Heart right ventricle (tissue), 16 donors: ENCODE results near the gene DCLRE1B. TPM values are rescaled to one million over a fixed set of nuclear protein-coding genes. Genes with fewer than 3 reads are reported as not detected.

ENCODE experiments used
- ATAC-seq, 8 donors: fragments of 200-7000 bp; cut with Tn5 transposase; one replicate each; pipeline ENCODE4 v1.9.1; 2020; ENCODE audit warnings: mild to moderate bottlenecking in 8 of 8, moderate library complexity in 8 of 8, moderate number of reproducible peaks in 1 of 8
- DNase-seq, 2 donors: peaks; one replicate each; pipeline ENCODE4 v3.0.0-alpha.2; 2020
- H3K27ac ChIP-seq, 10 donors: fragments of 200-600 bp; sonication (generic) in 2 of 10; one replicate each; pipeline versions ENCODE4 v1.5.0 to v1.8.0; 2020 to 2022; ENCODE audit warnings: mild to moderate bottlenecking in 3 of 10
- H3K27me3 ChIP-seq, 7 donors: fragments of 200-600 bp; one replicate each; pipeline ENCODE4 v1.8.0; 2021 to 2022; ENCODE audit warnings: mild to moderate bottlenecking in 2 of 7
- H3K36me3 ChIP-seq, 9 donors: fragments of 200-600 bp; sonication (generic) in 1 of 9; one replicate each; pipeline versions ENCODE4 v1.5.0 to v1.8.0; 2020 to 2022; ENCODE audit warnings: mild to moderate bottlenecking in 2 of 9
- H3K4me1 ChIP-seq, 9 donors: fragments of 200-600 bp; sonication (generic) in 1 of 9; one replicate each; pipeline versions ENCODE4 v1.5.0 to v1.8.0; 2020 to 2022; ENCODE audit warnings: mild to moderate bottlenecking in 4 of 9
- H3K4me3 ChIP-seq, 10 donors: fragments of 200-600 bp; sonication (generic) in 2 of 10; one replicate each; pipeline versions ENCODE4 v1.5.0 to v1.8.0; 2020 to 2022; ENCODE audit warnings: mild to moderate bottlenecking in 7 of 10, moderate library complexity in 2 of 10
- H3K9me3 ChIP-seq, 11 donors: fragments of 200-600 bp in 10 of 11; sonication (generic) in 2 of 11; one replicate each; pipeline versions ENCODE4 v1.5.0 to v1.8.0; 2013 to 2022; ENCODE audit warnings: mild to moderate bottlenecking in 2 of 11, control low read depth in 1 of 11, moderate library complexity in 1 of 11
- CTCF ChIP-seq, 9 donors: fragments of 200-600 bp; sonication (generic) in 2 of 9; IDR thresholded peaks; one replicate each; pipeline versions ENCODE4 v1.5.0 to v1.8.0; 2021 to 2022; ENCODE audit warnings: antibody characterized with exemption in 9 of 9, mild to moderate bottlenecking in 5 of 9, moderate library complexity in 1 of 9
- WGBS, 2 donors: extraction: QIAGEN DNeasy Blood & Tissue Kit; methylation state at CpG; one replicate each; pipeline ENCODE4 v1.1.7; 2013; ENCODE audit warnings: inconsistent platforms in 1 of 2; 5-methylcytosine and 5-hydroxymethylcytosine counted together
- intact Hi-C, 10 donors: fragments of 100-400 bp; cut with DNase I; formaldehyde crosslinking; loops; one replicate each; pipeline versions ENCODE4 v1.11.1 to v1.14.2; 2022
- polyA plus RNA-seq, 2 donors: library from polyadenylated mRNA; stranded (reverse); fragments of 200-250 nt; gene quantifications; one replicate each; pipeline ENCODE4 v1.2.3, GENCODE V29; 2013
- total RNA-seq, 10 donors: library from RNA; stranded (reverse); fragmentation: NEBNext Ultra II Directional in 3 of 10; extraction: Animal tissue kit (Norgen Biotek cat#: 25700) in 3 of 10; gene quantifications; one replicate each; pipeline versions ENCODE4 v1.2.1 to v1.2.4, GENCODE V29; 2021 to 2023
- donor health status: Arrhythmogenic right ventricular cardiomyopathy.
- donor health status: ischemic (EF 13 %, LVEDD 7.1; RV severe dilation, severe dysfunction).
- donor health status: healthy with polysubstance abuse.
- donor health status: DM: no; HTN: yes; CAD: no.
- donor health status: DM: no; HTN: no; CAD: no.
- donor health status: ischemic (EF 25% LVEDD 6.9; RV normal size, moderate dysfunction).
- donor health status: ischemic (EF 25% LVEDD 5.7; RV mildly dilated, moderate dysfunction).
- donor health status: healthy.
- donor health status: DM: yes; HTN: yes; CAD: no.
- donor health status: Ischemic cardiomyopathy.
- donor health status: ischemic (EF 35%, LVEDD 5.7; RV mildly dilated, moderate dysfunction).
- donor health status: nonischemic (EF 11% LVEDD 7.7; RV severe dilation, severe dysfunction).
- donor health status: DM: yes; HTN: yes; CAD: no.
- donor health status: PGD.
- donor health status: ischemic (EF 29% LVEDD 5.4; RV normal size, mild dysfunction).
- donor health status: nonischemic (EF 23%, LVEDD 6.1; RV moderate dilation, normal function).

DCLRE1B gene
- total and polyA plus RNA-seq, 12 donors: 0.59 to 4.2 (median 2.0) TPM

- ATAC-seq (no peak), DNase-seq (no peak)
- WGBS, 2 donors: 86 to 90% methylated on average over 6 of the region's 6 CpGs
- TF ChIP-seq CTCF (IDR thresholded peaks at IDR 0.05): no peak
- Histone ChIP-seq H3K4me3 (no peak overlapping the region), H3K27ac (no peak overlapping the region), H3K36me3 (peaks cover 0 to 67% (median 26%) of the 10 kb centered on the region in 9 donors), H3K4me1 (peaks cover 0 to 14% (median 4%) of the 10 kb centered on the region in 9 donors), H3K9me3 (no peaks in the 10 kb centered on the region), H3K27me3 (no peaks in the 10 kb centered on the region)
- intact Hi-C loops: no loop called here
Measured at GRCh38 chr1:113895098-113895497, 10.0 kb upstream of the DCLRE1B start.

- intact Hi-C loops: no loop called here
- TF ChIP-seq CTCF (IDR thresholded peaks at IDR 0.05): no peak
- Histone ChIP-seq H3K27ac (no peak overlapping the region), H3K4me1 (peaks cover 0 to 14% (median 4%) of the 10 kb centered on the region in 9 donors), H3K4me3 (no peak overlapping the region), H3K36me3 (peaks cover 0 to 76% (median 32%) of the 10 kb centered on the region in 9 donors), H3K9me3 (no peaks in the 10 kb centered on the region), H3K27me3 (no peaks in the 10 kb centered on the region)
- ATAC-seq (no peak), DNase-seq (no peak)
- WGBS, 2 donors: 91 to 94% methylated on average over 8 of the region's 8 CpGs
Measured at GRCh38 chr1:113895961-113896360, 9.2 kb upstream of the DCLRE1B start.

GRCh38 chr1:113898241-113898814, 6.8 kb upstream of the DCLRE1B start:
- no peaks in the 10 kb centered on the region for H3K9me3 ChIP-seq
- DNase-seq (no peak), ATAC-seq (no peak)
- peaks cover 0 to 35% (median 4%) of the 10 kb centered on the region in 9 donors for H3K4me1 ChIP-seq
- peaks cover 0 to 99% (median 34%) of the 10 kb centered on the region in 9 donors for H3K36me3 ChIP-seq
- WGBS, 2 donors: 96 to 97% methylated on average over 1 of the region's 1 CpG
- H3K27me3 ChIP-seq: no peaks in the 10 kb centered on the region
- no peak overlapping the region for H3K4me3 ChIP-seq
- intact Hi-C loops: no loop called here
- H3K27ac ChIP-seq: no peak overlapping the region
- no peak for TF ChIP-seq CTCF (IDR thresholded peaks at IDR 0.05)

- ATAC-seq: no peak
- Histone ChIP-seq H3K4me1 (peaks cover 0 to 43% (median 12%) of the 10 kb centered on the region in 9 donors), H3K27ac (no peak overlapping the region), H3K27me3 (no peaks in the 10 kb centered on the region), H3K36me3 (peaks cover 0 to 93% (median 34%) of the 10 kb centered on the region in 9 donors), H3K4me3 (no peak overlapping the region), H3K9me3 (no peaks in the 10 kb centered on the region)
- intact Hi-C loops: no loop called here
- no peak for TF ChIP-seq CTCF (IDR thresholded peaks at IDR 0.05)
- no peak for DNase-seq
Measured at GRCh38 chr1:113899111-113899510, 6.0 kb upstream of the DCLRE1B start.
